MM.1S (cell line): ENCODE data around the gene CNGA3.

Source experiments
- CTCF ChIP-seq: fragments of 300-600 bp; sonication (generic); IDR thresholded peaks from 2 replicates; pipeline ENCODE4 v1.5.1; 2016; ENCODE audit warnings: antibody characterized with exemption, low read length, mixed read lengths
- EZH2 ChIP-seq: fragments of 300-600 bp; sonication (generic); optimal IDR thresholded peaks from 2 replicates; pipeline ENCODE3; 2017; ENCODE audit warnings: low read depth, mild to moderate bottlenecking, antibody characterized with exemption, low read length, mixed read lengths
- EZH2phosphoT487 ChIP-seq: fragments of 300-600 bp; sonication (generic); IDR thresholded peaks from 2 replicates; pipeline ENCODE4 v1.6.1; 2018; ENCODE audit warnings: antibody characterized with exemption, low read length

- TF ChIP-seq CTCF (no peak), EZH2 (no peak), EZH2phosphoT487 (no peak)
Observed at GRCh38 chr2:98379311-98380202, 33.3 kb downstream of the CNGA3 start.
